ENCODE measurements around the gene SLC35E2B.
"Not testable (repeated sequence)": the region's sequence is repeated elsewhere in the genome, so short reads cannot be mapped to it uniquely, and the experiment has no call there.

SLC35E2B gene

GRCh38 chr1:1666526-1666925 lies 26.1 kb downstream of the SLC35E2B start:
- H3K27me3 ChIP-seq (ENCODE audit: insufficient read depth, poor library complexity, severe bottlenecking) = no peaks in the 10 kb centered on the region
- TF ChIP-seq REST (IDR thresholded peaks at IDR 0.05; ENCODE audit: insufficient replicate concordance, low read depth) = no peak
- TF ChIP-seq SPI1 (IDR thresholded peaks at IDR 0.05; ENCODE audit: borderline replicate concordance, low read depth) = no peak
- no peak for TF ChIP-seq GABPA (IDR thresholded peaks at IDR 0.05; ENCODE audit: low read depth)
- no peak for TF ChIP-seq POLR2AphosphoS5 (IDR thresholded peaks at IDR 0.05; ENCODE audit: low read depth)
- no peak for TF ChIP-seq CTCF (IDR thresholded peaks at IDR 0.05; ENCODE audit: insufficient read depth, low read length)
- peak overlapping the region; percentile 46 for H3K27ac ChIP-seq (replicated peaks)
- H3K4me3 ChIP-seq (replicated peaks; ENCODE audit: insufficient read depth, low read length) = no peak overlapping the region
- DNase-seq (ENCODE audit: low read depth in 1 of 2, low spot score in 1 of 2) = no peak

- no peaks in the 10 kb centered on the region for H3K27me3 ChIP-seq (ENCODE audit: insufficient read depth, poor library complexity, severe bottlenecking)
- peak overlapping the region; percentile 46; the same call in 1 of the 2 replicates for H3K27ac ChIP-seq (replicated peaks)
- no peak overlapping the region for H3K4me3 ChIP-seq (replicated peaks; ENCODE audit: insufficient read depth, low read length)
- TF ChIP-seq CTCF (IDR thresholded peaks at IDR 0.05; ENCODE audit: insufficient read depth, low read length) = peak; percentile 8
- no peak for TF ChIP-seq GABPA (IDR thresholded peaks at IDR 0.05; ENCODE audit: low read depth)
- no peak for DNase-seq (ENCODE audit: low read depth in 1 of 2, low spot score in 1 of 2)
These were observed 26.8 kb downstream of the SLC35E2B start for GRCh38 chr1:1665815-1666251.

GRCh38 chr1:1664941-1665814 lies 27.4 kb downstream of the SLC35E2B start:
- H3K27ac ChIP-seq (replicated peaks) = peak overlapping the region; percentile 46; the same call in 1 of the 2 replicates
- DNase-seq (ENCODE audit: low read depth in 1 of 2, low spot score in 1 of 2) = no peak
- no peaks in the 10 kb centered on the region for H3K27me3 ChIP-seq (ENCODE audit: insufficient read depth, poor library complexity, severe bottlenecking)
- H3K4me3 ChIP-seq (replicated peaks; ENCODE audit: insufficient read depth, low read length) = no peak overlapping the region
- no peak for TF ChIP-seq GABPA (IDR thresholded peaks at IDR 0.05; ENCODE audit: low read depth)
- no peak for TF ChIP-seq POLR2AphosphoS5 (IDR thresholded peaks at IDR 0.05; ENCODE audit: low read depth)
- no peak for TF ChIP-seq CTCF (IDR thresholded peaks at IDR 0.05; ENCODE audit: insufficient read depth, low read length)
- no peak for TF ChIP-seq SPI1 (IDR thresholded peaks at IDR 0.05; ENCODE audit: borderline replicate concordance, low read depth)
- TF ChIP-seq REST (IDR thresholded peaks at IDR 0.05; ENCODE audit: insufficient replicate concordance, low read depth) = no peak

GRCh38 chr1:1664318-1664717 lies 28.3 kb downstream of the SLC35E2B start:
- H3K4me3 ChIP-seq (replicated peaks; ENCODE audit: insufficient read depth, low read length); DNase-seq (ENCODE audit: low read depth in 1 of 2, low spot score in 1 of 2); H3K27me3 ChIP-seq (ENCODE audit: insufficient read depth, poor library complexity, severe bottlenecking); H3K27ac ChIP-seq (replicated peaks): not testable (repeated sequence)

Data from HL-60 (cell line).